HG03039 (cell line): Measurements from ENCODE around the gene OR11G2.
"Not testable (repeated sequence)": the region's sequence is repeated elsewhere in the genome, so short reads cannot be mapped to it uniquely, and the experiment has no call there.

Source experiments
- ATAC-seq: cut with Tn5 transposase; IDR thresholded peaks from one replicate; pipeline ENCODE4 v1.9.1; 2021; ENCODE audit warnings: mild to moderate bottlenecking, moderate library complexity; ENCODE audit not compliant: unreplicated experiment

OR11G2 gene

DNA sequence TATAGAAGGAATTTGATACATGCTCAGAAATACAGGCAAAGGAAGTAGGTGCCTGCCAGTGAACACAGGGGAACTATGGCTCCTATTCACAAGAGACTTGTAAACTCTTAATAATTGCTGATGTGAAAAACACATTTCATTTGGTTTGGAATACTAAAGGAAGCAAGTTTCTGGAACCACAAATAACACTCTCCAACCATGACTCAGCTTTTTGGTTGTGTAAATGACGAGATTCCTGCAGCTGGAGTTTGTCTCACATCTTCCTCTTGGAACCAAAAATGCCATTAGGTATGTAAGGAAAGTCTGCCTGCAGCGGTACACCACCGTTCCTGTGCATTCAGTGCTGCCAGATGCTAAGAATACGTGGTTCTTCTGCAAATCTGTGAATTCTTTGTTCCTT is 28.3 kb downstream of the OR11G2 start:
- ATAC-seq = no peak

DNA sequence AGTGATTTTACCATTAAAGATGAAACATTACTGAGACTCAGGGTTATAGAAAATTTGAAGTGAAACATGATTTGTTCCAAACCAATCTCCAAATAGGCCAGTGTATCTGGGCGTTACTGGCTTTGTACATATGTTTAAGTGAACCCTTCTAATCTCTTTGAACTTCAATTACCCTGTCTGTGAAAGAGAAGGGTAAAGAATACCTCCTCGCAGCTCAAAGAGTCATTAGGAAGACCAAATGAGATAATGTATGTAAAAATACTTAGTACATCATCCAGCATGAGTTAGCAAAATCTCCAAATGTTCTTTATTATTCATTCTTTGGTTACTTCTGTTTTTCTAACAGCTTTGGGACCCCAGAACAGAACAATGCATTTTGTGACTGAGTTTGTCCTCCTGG is 32.7 kb downstream of the OR11G2 start, which contains the start of gene OR11H6:
TSS of gene OR11H6 (plus strand) at position 301 of the 400 bp plus-strand sequence. CDS start at position 301, 0 bp downstream.
- ATAC-seq = no peak

DNA sequence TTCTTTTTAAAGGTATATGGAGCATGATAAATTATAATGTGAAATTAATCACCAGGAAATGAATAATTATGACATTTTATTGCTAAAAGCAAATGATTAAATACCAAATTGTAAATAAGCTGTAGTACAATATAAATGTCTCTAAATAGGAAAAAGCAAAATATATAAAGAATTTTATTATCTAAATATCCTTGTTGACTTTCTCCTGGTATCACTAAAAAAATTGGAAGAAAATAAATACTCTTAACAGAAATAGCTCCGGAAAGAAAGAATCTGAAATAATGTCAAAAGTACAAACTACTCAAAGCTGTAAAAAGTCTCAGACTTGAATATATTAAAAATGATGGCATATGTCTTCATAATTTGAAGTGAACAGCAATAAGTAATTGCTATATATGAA is 38.0 kb downstream of the OR11G2 start, which contains the start of gene OR11H7:
TSS of gene OR11H7 (plus strand) at position 301 of the 400 bp plus-strand sequence.
- ATAC-seq = no peak

DNA sequence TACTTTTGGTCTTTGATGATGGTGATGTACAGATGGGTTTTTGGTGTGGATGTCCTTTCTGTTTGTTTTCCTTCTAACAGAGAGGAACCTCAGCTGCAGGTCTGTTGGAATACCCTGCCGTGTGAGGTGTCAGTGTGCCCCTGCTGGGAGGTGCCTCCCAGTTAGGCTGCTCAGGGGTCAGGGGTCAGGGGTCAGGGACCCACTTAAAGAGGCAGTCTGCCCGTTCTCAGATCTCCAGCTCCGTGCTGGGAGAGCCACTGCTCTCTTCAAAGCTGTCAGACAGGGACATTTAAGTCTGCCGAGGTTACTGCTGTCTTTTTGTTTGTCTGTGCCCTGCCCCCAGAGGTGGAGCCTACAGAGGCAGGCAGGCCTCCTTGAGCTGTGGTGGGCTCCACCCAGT is 44.7 kb downstream of the OR11G2 start:
- ATAC-seq = not testable (repeated sequence)

DNA sequence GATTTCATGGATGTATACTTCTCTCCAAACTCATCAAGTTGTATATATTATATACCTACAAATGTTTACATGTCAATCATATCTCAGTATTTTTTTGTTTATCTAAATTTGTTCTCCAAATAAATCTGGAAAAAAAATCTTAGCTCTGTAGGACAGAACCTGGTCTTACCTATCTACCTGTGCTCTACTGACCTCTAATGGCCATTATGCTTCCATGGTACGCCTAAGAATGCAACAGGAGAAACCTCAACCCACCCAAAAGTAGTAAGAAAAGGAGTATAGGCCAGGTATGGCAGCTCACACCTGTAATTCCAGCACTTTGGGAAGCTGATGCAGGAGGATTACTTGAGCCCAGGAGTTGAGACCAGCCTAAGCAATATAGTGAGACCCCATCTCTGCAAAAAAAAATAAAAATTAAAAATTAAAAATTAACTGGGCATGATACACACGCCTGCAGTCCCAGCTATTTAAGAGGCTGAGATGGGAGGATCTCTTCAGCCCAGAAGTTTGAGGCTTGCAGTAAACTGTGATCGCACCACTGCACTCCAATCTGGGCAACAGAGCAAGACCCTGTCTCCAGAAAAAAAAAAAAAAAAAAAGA is 57.0 kb downstream of the OR11G2 start:
- no peak for ATAC-seq
